H1 (cell line): ENCODE measurements around the gene TMEM30A. TPM values are rescaled to one million over a fixed set of nuclear protein-coding genes. Genes with fewer than 3 reads are reported as not detected.
A peak's percentile ranks its signal among the peaks of the same experiment; 100 is the strongest.

Source experiments
- CTCF ChIA-PET: fragments of 300-600 bp; sonication (Branson Sonifier 250); formaldehyde crosslinking; loops from one replicate; lab custom pipeline; 2021; ENCODE audit not compliant: partially characterized antibody; lab: Charles Lee
- POLR2A ChIA-PET: fragments of 300-600 bp; sonication (Branson Sonifier 250); formaldehyde crosslinking; loops from one replicate; lab custom pipeline; 2021; ENCODE audit warnings: inconsistent platforms; ENCODE audit not compliant: partially characterized antibody; lab: Charles Lee
- DNase-seq, 2 experiments: peaks; one replicate each; pipeline versions ENCODE4 v3.0.0 to v3.0.0-alpha.2; 2010 to 2022; ENCODE audit warnings: low spot score in 2 of 2, low read depth in 1 of 2, mixed read lengths in 1 of 2
- FAIRE-seq: peaks from 2 replicates; lab custom pipeline; 2011; peaks lifted over from hg19 to GRCh38; lab: Jason Lieb, UNC
- H2AFZ ChIP-seq: 2 replicates; pipeline ENCODE4 v1.8.1; 2012; ENCODE audit warnings: low read length, inconsistent platforms
- H2AK5ac ChIP-seq: 2 replicates; pipeline ENCODE4 v1.6.1; 2013; ENCODE audit warnings: low read depth, low read length
- H2BK120ac ChIP-seq: replicated peaks from 2 replicates; pipeline ENCODE3; 2013; ENCODE audit warnings: low read depth, low read length, inconsistent platforms
- H2BK12ac ChIP-seq: 2 replicates; pipeline ENCODE4 v1.6.1; 2013; ENCODE audit warnings: low read depth, low read length
- H2BK15ac ChIP-seq: 2 replicates; pipeline ENCODE4 v1.6.1; 2013; ENCODE audit warnings: low read length
- H2BK20ac ChIP-seq: 2 replicates; pipeline ENCODE4 v1.6.1; 2013; ENCODE audit warnings: low read length
- H2BK5ac ChIP-seq: 2 replicates; pipeline ENCODE4 v1.6.1; 2013; ENCODE audit warnings: low read depth, low read length
- H3K14ac ChIP-seq: 2 replicates; pipeline ENCODE4 v1.6.1; 2013; ENCODE audit warnings: inconsistent platforms; ENCODE audit not compliant: insufficient read length
- H3K18ac ChIP-seq: 2 replicates; pipeline ENCODE4 v1.6.1; 2013; ENCODE audit warnings: low read length; ENCODE audit errors: extremely low read depth
- H3K23ac ChIP-seq: 2 replicates; pipeline ENCODE4 v1.6.1; 2013; ENCODE audit warnings: inconsistent platforms; ENCODE audit not compliant: insufficient read length
- H3K23me2 ChIP-seq: 2 replicates; pipeline ENCODE4 v1.6.1; 2013; ENCODE audit warnings: low read depth, low read length
- H3K27ac ChIP-seq: 2 replicates; pipeline ENCODE4 v1.6.1; 2011; ENCODE audit warnings: low read depth, low read length, inconsistent platforms
- H3K27me3 ChIP-seq, 4 experiments: replicated peaks in 1 of 4; 1 replicate in 1 of 4; 2 replicates in 3 of 4; pipeline versions ENCODE4 v1.6.1 to v1.8.1; 2011 to 2013; ENCODE audit warnings: low read length in 3 of 4, mild to moderate bottlenecking in 3 of 4, inconsistent platforms in 2 of 4, mixed read lengths in 2 of 4, moderate library complexity in 1 of 4; ENCODE audit not compliant: control insufficient read depth in 3 of 4, insufficient read depth in 3 of 4; ENCODE audit errors: extremely low read depth in 1 of 4
- H3K36me3 ChIP-seq, 4 experiments: 2 replicates each; pipeline versions ENCODE4 v1.6.1 to v1.8.1; 2011 to 2013; ENCODE audit warnings: mild to moderate bottlenecking in 4 of 4, low read length in 3 of 4, moderate library complexity in 2 of 4, control low read depth in 1 of 4, inconsistent platforms in 1 of 4; ENCODE audit not compliant: insufficient read depth in 4 of 4, control insufficient read depth in 2 of 4
- H3K4ac ChIP-seq: replicated peaks from 2 replicates; pipeline ENCODE3; 2013; ENCODE audit warnings: low read length, low read depth, mixed read lengths, inconsistent platforms; ENCODE audit not compliant: insufficient read length
- H3K4me1 ChIP-seq, 4 experiments: replicated peaks in 1 of 4; 1 replicate in 1 of 4; 2 replicates in 3 of 4; pipeline versions ENCODE4 v1.6.1 to v1.8.1; 2011 to 2013; ENCODE audit warnings: low read length in 3 of 4, inconsistent platforms in 2 of 4, mixed read lengths in 1 of 4; ENCODE audit not compliant: insufficient read depth in 4 of 4, control insufficient read depth in 3 of 4
- H3K4me2 ChIP-seq, 2 experiments: 2 replicates each; pipeline versions ENCODE4 v1.6.1 to v1.8.1; 2011 to 2013; ENCODE audit warnings: low read depth in 2 of 2, low read length in 2 of 2, control low read depth in 1 of 2, inconsistent platforms in 1 of 2, mild to moderate bottlenecking in 1 of 2; ENCODE audit not compliant: insufficient read depth in 1 of 2
- H3K4me3 ChIP-seq, 4 experiments: fragments of 200-600, 300-600 bp in 1 of 4; sonication (generic), shearing (Covaris generic), sonication (Bioruptor Twin) in 1 of 4; 2 replicates each; pipeline versions ENCODE4 v1.5.1 to v1.8.1; 2011 to 2016; ENCODE audit warnings: low read length in 4 of 4, low read depth in 3 of 4, control low read depth in 2 of 4, inconsistent platforms in 2 of 4, mild to moderate bottlenecking in 2 of 4, mixed read lengths in 1 of 4, moderate library complexity in 1 of 4; ENCODE audit not compliant: insufficient read depth in 2 of 4; ENCODE audit errors: extremely low read depth in 1 of 4
- H3K56ac ChIP-seq: replicated peaks from 2 replicates; pipeline ENCODE3; 2013; ENCODE audit warnings: low read depth, mild to moderate bottlenecking, mixed read lengths, low read length, inconsistent platforms; ENCODE audit not compliant: insufficient read length
- H3K79me1 ChIP-seq: 2 replicates; pipeline ENCODE4 v1.6.1; 2013; ENCODE audit warnings: low read depth, low read length, control low read depth
- H3K79me2 ChIP-seq, 2 experiments: 2 replicates each; pipeline versions ENCODE4 v1.6.1 to v1.8.1; 2012 to 2013; ENCODE audit warnings: low read length in 2 of 2, mild to moderate bottlenecking in 2 of 2, inconsistent platforms in 1 of 2; ENCODE audit not compliant: insufficient read depth in 2 of 2, control insufficient read depth in 1 of 2
- H3K9ac ChIP-seq, 4 experiments: replicated peaks in 1 of 4; 1 replicate in 1 of 4; 2 replicates in 3 of 4; pipeline versions ENCODE4 v1.6.1 to v1.8.1; 2011 to 2013; ENCODE audit warnings: low read depth in 3 of 4, low read length in 3 of 4, control low read depth in 2 of 4, mild to moderate bottlenecking in 2 of 4, moderate library complexity in 2 of 4, inconsistent platforms in 1 of 4; ENCODE audit errors: extremely low read depth in 1 of 4
- H3K9me3 ChIP-seq, 2 experiments: 2 replicates each; pipeline versions ENCODE4 v1.6.1 to v1.8.1; 2012 to 2013; ENCODE audit warnings: mild to moderate bottlenecking in 2 of 2, moderate library complexity in 2 of 2, control low read depth in 1 of 2, inconsistent platforms in 1 of 2, low read depth in 1 of 2, low read length in 1 of 2, mixed read lengths in 1 of 2; ENCODE audit not compliant: insufficient read depth in 2 of 2
- H4K20me1 ChIP-seq, 2 experiments: replicated peaks in 1 of 2; 2 replicates each; pipeline versions ENCODE3 to v1.8.1; 2011 to 2013; ENCODE audit warnings: inconsistent platforms in 2 of 2, low read length in 2 of 2, mild to moderate bottlenecking in 1 of 2; ENCODE audit not compliant: insufficient read depth in 2 of 2, control insufficient read depth in 1 of 2
- H4K5ac ChIP-seq: 2 replicates; pipeline ENCODE4 v1.6.1; 2013; ENCODE audit warnings: low read length, low read depth, mixed read lengths, inconsistent platforms; ENCODE audit not compliant: insufficient read length
- H4K8ac ChIP-seq: 2 replicates; pipeline ENCODE4 v1.8.0; 2013; ENCODE audit warnings: mild to moderate bottlenecking, moderate library complexity, low read length, inconsistent platforms; ENCODE audit not compliant: insufficient read depth; ENCODE audit errors: extremely low read depth
- H4K91ac ChIP-seq: replicated peaks from 2 replicates; pipeline ENCODE3; 2013; ENCODE audit warnings: low read length, mixed read lengths, inconsistent platforms; ENCODE audit not compliant: insufficient read length
- RFX5 ChIP-seq: IDR thresholded peaks from 2 replicates; pipeline ENCODE4 v1.6.1; 2011; ENCODE audit warnings: low read depth, low read length, improper control_type of control experiment, borderline replicate concordance
- SIN3A ChIP-seq, 2 experiments: IDR thresholded peaks in 1 of 2; conservative IDR thresholded peaks in 1 of 2; 2 replicates each; pipeline ENCODE4 v1.6.1; 2011 to 2012; ENCODE audit warnings: low read length in 2 of 2, improper control_type of control experiment in 1 of 2, low read depth in 1 of 2, mild to moderate bottlenecking in 1 of 2
- TAF7 ChIP-seq: optimal IDR thresholded peaks from 2 replicates; pipeline ENCODE3; 2011; ENCODE audit warnings: low read depth, mild to moderate bottlenecking, inconsistent platforms, low read length, moderate library complexity, borderline replicate concordance
- USF2 ChIP-seq: IDR thresholded peaks from 2 replicates; pipeline ENCODE4 v1.6.1; 2011; ENCODE audit warnings: low read length, improper control_type of control experiment
- WGBS, 2 experiments: shearing (Covaris generic) in 1 of 2; methylation state at CpG; one replicate each; pipeline versions ENCODE4 v1.1.6 to v1.1.7; 2013 to 2015; ENCODE audit warnings: low lambda C conversion rate in 2 of 2, mixed read lengths in 2 of 2, inconsistent platforms in 1 of 2, low coverage in 1 of 2, missing lambda C conversion rate in 1 of 2; ENCODE audit not compliant: insufficient replicate concordance in 2 of 2, insufficient coverage in 1 of 2, insufficient read length in 1 of 2; ENCODE audit errors: extremely low coverage in 1 of 2, missing lambda C conversion rate in 1 of 2; 5-methylcytosine and 5-hydroxymethylcytosine counted together
- long read RNA-seq, 2 experiments: library from RNA in 1 of 2; library from capped mRNA in 1 of 2; stranded (forward); transcript quantifications; one replicate each; pipeline ENCODE4 v2.0.0, GENCODE V29; 2021; ENCODE audit warnings: inconsistent platforms in 1 of 2
- polyA minus RNA-seq, 3 experiments: library from RNA; depleted of rRNA, polyadenylated mRNA; stranded (reverse); fragments of >200 nt; gene quantifications; 1 replicate in 2 of 3; 2 replicates in 1 of 3; pipeline ENCODE4 v1.2.3, GENCODE V29; 2011
- polyA plus RNA-seq, 7 experiments: library from polyadenylated mRNA; depleted of rRNA in 3 of 7; stranded (reverse) in 5 of 7; unstranded in 2 of 7; fragments of >200 nt in 5 of 7; fragments of 200-250 nt in 2 of 7; gene quantifications; 1 replicate in 5 of 7; 2 replicates in 1 of 7; 4 replicates in 1 of 7; pipeline versions ENCODE4 v1.2.1 to v1.2.3, GENCODE V29; 2011 to 2013; ENCODE audit warnings: missing spikeins in 2 of 7, mixed read lengths in 2 of 7
- total RNA-seq: library from RNA; stranded (reverse); fragmentation: NEBNext Ultra II Directional; extraction: Animal tissue kit (Norgen Biotek cat#: 25700); gene quantifications from 2 replicates; pipeline ENCODE4 v1.2.1, GENCODE V29; 2021

TMEM30A gene
- 65.8 and 71.0 TPM in 2 replicates for total RNA-seq
- 10.5 TPM in 2 replicates for polyA plus RNA-seq (2011; rRNA removed)
- polyA plus RNA-seq (2011; cell fraction: cytosol; rRNA removed), result 16.6 TPM
- 7.8 TPM for polyA plus RNA-seq (2011; cell fraction: nucleus; rRNA removed)
- 23.8 to 56.6 TPM (median 32.7 TPM) in 4 replicates for polyA plus RNA-seq (2012, experiment 1 of 2)
- 3.2 TPM for polyA plus RNA-seq (2012, experiment 2 of 2)
- polyA plus RNA-seq (2013, experiment 1 of 2), result 48.6 TPM
- 54.2 TPM for polyA plus RNA-seq (2013, experiment 2 of 2)
- 25.3 and 42.6 TPM in 2 replicates for polyA minus RNA-seq (2011; rRNA and poly(A)+ RNA removed)
- 12.8 TPM for polyA minus RNA-seq (2011; cell fraction: cytosol; rRNA and poly(A)+ RNA removed)
- 20.3 TPM for polyA minus RNA-seq (2011; cell fraction: nucleus; rRNA and poly(A)+ RNA removed)
- long read RNA-seq, experiment 1, full-length matches to known transcripts, result 18 of 63 reads
- long read RNA-seq, experiment 1, partial matches to known transcripts, result 40 of 63 reads
- long read RNA-seq, experiment 1, other reads (novel, unspliced or antisense), result 5 of 63 reads
- long read RNA-seq, experiment 2, full-length matches to known transcripts, result 6 of 14 reads
- long read RNA-seq, experiment 2, partial matches to known transcripts, result 1 of 14 reads
- long read RNA-seq, experiment 2, other reads (novel, unspliced or antisense), result 7 of 14 reads

DNA sequence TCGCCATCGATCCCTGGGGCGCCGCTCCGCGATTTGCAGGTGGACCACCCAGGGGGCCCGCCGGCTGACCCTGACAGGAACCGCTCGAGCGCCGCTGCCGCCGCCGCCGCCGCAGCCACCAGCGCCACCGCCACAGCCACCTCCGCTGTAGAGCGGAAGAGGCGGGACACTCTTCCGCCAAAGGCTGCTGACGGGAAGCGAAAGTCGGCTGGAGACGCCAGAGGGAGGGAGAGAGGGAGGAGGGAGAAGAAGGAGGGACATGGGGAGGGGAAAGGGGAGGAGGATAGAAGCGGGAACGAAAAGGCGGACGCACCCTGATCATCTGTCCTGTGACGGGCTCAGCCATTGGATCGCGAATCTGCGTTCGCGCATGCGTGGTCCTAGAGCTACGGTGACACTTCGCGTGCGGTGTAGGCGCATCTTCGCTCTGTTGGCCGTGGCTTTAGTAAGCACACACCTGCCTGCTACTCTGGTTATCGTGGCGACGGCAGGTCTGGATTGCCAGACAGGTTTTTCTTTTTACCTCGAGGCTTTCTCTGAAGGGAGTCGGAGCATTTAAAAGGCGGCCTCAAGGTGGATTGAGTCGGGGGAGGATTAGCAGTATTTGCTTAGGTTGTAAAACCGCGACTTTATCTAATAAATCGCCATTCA, at the start of gene TMEM30A:
TMEM30A (minus strand) TSS at position 161 of the 651 bp plus-strand sequence; CDS start at position 7, 154 bp downstream.
- Histone ChIP-seq H3K23me2 (no peaks in the 10 kb centered on the region), H3K79me1 (0 out of 2 replicates have a peak, but pooled peaks cover 3% of the 10 kb centered on the region), H2AFZ (no peak within 1 kb of the TSS; the same call in 1 of the 2 replicates), H3K36me3 (no peaks in the 10 kb centered on the region), H2BK15ac (peak within 1 kb of the TSS; percentile 22; the same call in 1 of the 2 replicates), H3K18ac (0 out of 2 replicates have a peak within 1 kb of the TSS, but pooled peaks have one; percentile 13), H2BK120ac (no peak within 1 kb of the TSS), H3K27ac (peak within 1 kb of the TSS; percentile 44; the same call in 1 of the 2 replicates), H3K23ac (no peak within 1 kb of the TSS), H2AK5ac (no peak within 1 kb of the TSS), H3K56ac (peak within 1 kb of the TSS; percentile 39), H3K4me3 (peak within 1 kb of the TSS; percentile 74 to 99 (median 98)), H2BK20ac (no peak within 1 kb of the TSS), H3K4ac (peak within 1 kb of the TSS; percentile 36), H3K4me1 (peaks cover 0 to 10% (median 0%) of the 10 kb centered on the region in 4 experiments; a peak in 2 of 7 replicates), H2BK5ac (peak within 1 kb of the TSS; percentile 87; the same call in 1 of the 2 replicates), H3K27me3 (no peaks in the 10 kb centered on the region), H3K9me3 (no peaks in the 10 kb centered on the region), H4K5ac (peak within 1 kb of the TSS; percentile 18), H3K9ac (peak within 1 kb of the TSS; percentile 64 to 75 (median 67)), H4K20me1 (peaks cover 2 to 4% of the 10 kb centered on the region in 2 experiments), H4K91ac (no peak within 1 kb of the TSS), H3K79me2 (peaks cover 16 to 46% of the 10 kb centered on the region in 2 experiments), H3K4me2 (peak within 1 kb of the TSS; percentile 85 to 92), H4K8ac (peak within 1 kb of the TSS; percentile 77; the same call in 1 of the 2 replicates), H2BK12ac (no peak within 1 kb of the TSS; the same call in 1 of the 2 replicates), H3K14ac (no peak within 1 kb of the TSS)
- ChIA-PET POLR2A (interaction anchor here (0.7 to 2.2 kb wide), 10 partner anchors 9 to 318 kb away, joined by 3 to 11 read pairs (median 6); partner anchors contain the start of genes COL12A1, COX7A2 and SENP6), CTCF (interaction anchor here (0.6 to 2.4 kb wide), 8 partner anchors 9 to 244 kb away, joined by 4 to 7 read pairs (median 4); no protein-coding TSS in a partner anchor)
- FAIRE-seq, result peak; percentile 99
- 1% methylated on average over 51 of the region's 55 CpGs; no CpG with 5 or more reads in 1 of the 2 experiments for WGBS, 2 experiments
- DNase-seq, result peak; percentile 93 to 98
- TF ChIP-seq RFX5 (no peak), TAF7 (no peak), SIN3A (conservative IDR thresholded peaks at IDR 0.05 in 1 of 2, IDR thresholded peaks at IDR 0.05 in 1 of 2; ENCODE audit: low read depth in 1 of 2, low read length in 2 of 2) (peak; percentile 51 to 64; a peak in 2 of 4 replicates), USF2 (peak; percentile 73)
